Measurements from ENCODE around the gene PROZ.
A peak's percentile ranks its signal among the peaks of the same experiment; 100 is the strongest.

PROZ gene

GRCh38 chr13:113120300-113121182 lies 37.9 kb upstream of the PROZ start:
- DNase-seq, result no peak

GRCh38 chr13:113121183-113121927 lies 37.1 kb upstream of the PROZ start:
- DNase-seq, result no peak

- no peak for DNase-seq
Observed at GRCh38 chr13:113121928-113122471, 36.4 kb upstream of the PROZ start.

GRCh38 chr13:113122550-113123225 lies 35.8 kb upstream of the PROZ start, which contains the start of gene F10:
TSS of gene F10 (plus strand) at chr13:113122799. CDS start at chr13:113122856, 57 bp downstream.
- peak; percentile 54 for DNase-seq

- no peak for DNase-seq
Observed at GRCh38 chr13:113123226-113124201, 34.9 kb upstream of the PROZ start.

- no peak for DNase-seq
Observed at GRCh38 chr13:113124211-113124970, 34.1 kb upstream of the PROZ start.

- DNase-seq, result no peak
Observed at GRCh38 chr13:113125506-113126264, 32.8 kb upstream of the PROZ start.

GRCh38 chr13:113126265-113127150 lies 31.9 kb upstream of the PROZ start:
- DNase-seq, result no peak

GRCh38 chr13:113129480-113129879 lies 29.0 kb upstream of the PROZ start:
- DNase-seq, result no peak

GRCh38 chr13:113129921-113130750 lies 28.3 kb upstream of the PROZ start:
- DNase-seq, result peak; percentile 63

GRCh38 chr13:113135281-113135760 lies 23.1 kb upstream of the PROZ start:
- no peak for DNase-seq

- no peak for DNase-seq
Observed at GRCh38 chr13:113137691-113138298, 20.7 kb upstream of the PROZ start.

- no peak for DNase-seq
Observed at GRCh38 chr13:113138792-113139551, 19.5 kb upstream of the PROZ start.

- no peak for DNase-seq
Observed at GRCh38 chr13:113139577-113139976, 18.9 kb upstream of the PROZ start.

GRCh38 chr13:113140677-113141600 lies 17.5 kb upstream of the PROZ start:
- DNase-seq, result no peak
